C4-2B (cell line): ENCODE results near the gene SGPL1.

Source experiments
- ZFX ChIP-seq: fragments of 450-650 bp; IDR thresholded peaks from 2 replicates; pipeline ENCODE4 v1.6.1; 2017
- TF ChIP-seq, protein P1 (sequence below): fragments of 450-650 bp; conservative IDR thresholded peaks from 2 replicates; pipeline ENCODE4 v1.5.1; 2017; ENCODE audit warnings: mild to moderate bottlenecking

DNA sequence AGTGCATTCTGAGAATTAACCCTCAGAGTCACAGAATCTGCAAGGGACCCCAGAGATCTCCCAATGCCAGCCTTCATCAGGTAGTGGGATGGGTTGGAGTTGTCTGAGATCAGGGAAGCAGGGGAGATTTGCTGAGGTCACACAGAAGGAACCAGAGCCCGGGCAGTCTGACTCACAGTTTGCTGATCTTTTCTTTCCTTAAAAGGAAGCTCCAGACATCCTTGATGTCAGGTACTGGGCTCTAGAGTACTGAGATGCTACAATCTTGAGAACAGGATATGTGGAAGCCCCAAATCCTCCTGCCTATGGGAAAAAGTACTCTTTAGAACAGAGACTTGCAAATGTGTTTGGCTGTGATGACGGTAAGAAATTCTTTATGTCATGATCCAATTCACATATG, 31.3 kb upstream of the SGPL1 start:
- TF ChIP-seq, protein P1, sequence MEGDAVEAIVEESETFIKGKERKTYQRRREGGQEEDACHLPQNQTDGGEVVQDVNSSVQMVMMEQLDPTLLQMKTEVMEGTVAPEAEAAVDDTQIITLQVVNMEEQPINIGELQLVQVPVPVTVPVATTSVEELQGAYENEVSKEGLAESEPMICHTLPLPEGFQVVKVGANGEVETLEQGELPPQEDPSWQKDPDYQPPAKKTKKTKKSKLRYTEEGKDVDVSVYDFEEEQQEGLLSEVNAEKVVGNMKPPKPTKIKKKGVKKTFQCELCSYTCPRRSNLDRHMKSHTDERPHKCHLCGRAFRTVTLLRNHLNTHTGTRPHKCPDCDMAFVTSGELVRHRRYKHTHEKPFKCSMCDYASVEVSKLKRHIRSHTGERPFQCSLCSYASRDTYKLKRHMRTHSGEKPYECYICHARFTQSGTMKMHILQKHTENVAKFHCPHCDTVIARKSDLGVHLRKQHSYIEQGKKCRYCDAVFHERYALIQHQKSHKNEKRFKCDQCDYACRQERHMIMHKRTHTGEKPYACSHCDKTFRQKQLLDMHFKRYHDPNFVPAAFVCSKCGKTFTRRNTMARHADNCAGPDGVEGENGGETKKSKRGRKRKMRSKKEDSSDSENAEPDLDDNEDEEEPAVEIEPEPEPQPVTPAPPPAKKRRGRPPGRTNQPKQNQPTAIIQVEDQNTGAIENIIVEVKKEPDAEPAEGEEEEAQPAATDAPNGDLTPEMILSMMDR, result no peak
- TF ChIP-seq ZFX, result no peak
